Duodenal mucosa (tissue), 2 donors: Measurements from ENCODE around the gene CNTNAP2.

Experiments used
- H3K27ac ChIP-seq: one replicate; pipeline ENCODE4 v1.7.0; 2013; ENCODE audit warnings: low read depth, low read length
- H3K27me3 ChIP-seq, 2 donors: one replicate each; pipeline ENCODE4 v1.7.0; 2013; ENCODE audit warnings: low read length in 2 of 2, control low read depth in 1 of 2; ENCODE audit not compliant: insufficient read depth in 2 of 2, control insufficient read depth in 1 of 2
- H3K36me3 ChIP-seq, 2 donors: one replicate each; pipeline ENCODE4 v1.7.0; 2013; ENCODE audit warnings: low read length in 2 of 2, control low read depth in 1 of 2; ENCODE audit not compliant: insufficient read depth in 2 of 2, control insufficient read depth in 1 of 2
- H3K4me1 ChIP-seq, 2 donors: one replicate each; pipeline ENCODE4 v1.7.0; 2013; ENCODE audit warnings: low read length in 2 of 2, control low read depth in 1 of 2; ENCODE audit not compliant: insufficient read depth in 2 of 2, control insufficient read depth in 1 of 2
- H3K4me3 ChIP-seq, 2 donors: one replicate each; pipeline ENCODE4 v1.7.0; 2013; ENCODE audit warnings: low read length in 2 of 2, low read depth in 1 of 2
- H3K9ac ChIP-seq, 2 donors: one replicate each; pipeline ENCODE4 v1.7.0; 2013; ENCODE audit warnings: low read length in 2 of 2, low read depth in 1 of 2
- H3K9me3 ChIP-seq, 2 donors: one replicate each; pipeline ENCODE4 v1.7.0; 2013; ENCODE audit warnings: low read length in 2 of 2, control low read depth in 1 of 2; ENCODE audit not compliant: control insufficient read depth in 1 of 2

The CNTNAP2 gene

DNA sequence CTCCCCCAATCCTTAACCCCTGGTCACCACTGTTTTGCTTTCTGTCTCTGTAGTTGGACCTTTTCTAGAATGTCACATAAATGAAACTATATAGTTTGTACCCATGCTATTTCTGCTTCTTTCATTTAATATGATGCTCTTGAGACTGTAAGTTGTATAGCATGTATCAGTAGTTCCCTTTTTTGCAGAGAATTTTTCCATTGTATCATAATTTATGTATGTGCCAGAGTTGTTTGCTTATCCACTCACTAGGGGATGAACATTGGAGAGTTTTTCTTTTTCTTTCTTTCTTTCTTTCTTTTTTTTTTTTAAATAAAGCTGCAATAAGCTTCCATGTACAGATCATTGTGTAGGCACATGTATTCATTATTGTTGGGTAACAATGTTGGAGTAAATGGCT is 544.8 kb downstream of the CNTNAP2 start:
- H3K4me3 ChIP-seq: no peak overlapping the region
- H3K36me3 ChIP-seq: no peaks in the 10 kb centered on the region
- no peaks in the 10 kb centered on the region for H3K4me1 ChIP-seq
- no peaks in the 10 kb centered on the region for H3K9me3 ChIP-seq
- no peak overlapping the region for H3K27ac ChIP-seq
- no peak overlapping the region for H3K9ac ChIP-seq
- H3K27me3 ChIP-seq: no peaks in the 10 kb centered on the region

DNA sequence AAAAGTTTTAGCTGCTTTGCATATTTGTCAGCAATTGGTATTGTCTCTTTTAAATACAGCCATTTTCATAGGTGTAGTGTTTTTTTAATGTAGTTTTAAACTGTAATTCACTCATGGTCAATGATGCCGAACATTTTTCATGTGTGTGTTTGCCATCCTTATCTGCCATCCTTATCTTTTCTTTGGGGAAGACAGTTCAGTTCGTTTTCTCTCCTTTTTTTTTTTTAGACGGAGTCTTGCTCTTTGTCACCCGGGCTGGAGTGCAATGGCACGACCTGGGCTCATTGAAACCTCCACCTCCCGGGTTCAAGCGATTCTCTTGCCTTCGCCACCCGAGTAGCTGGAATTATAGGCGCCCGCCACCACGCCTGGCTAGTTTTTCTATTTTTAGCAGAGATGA is 545.3 kb downstream of the CNTNAP2 start:
- Histone ChIP-seq H3K9ac (no peak overlapping the region), H3K4me3 (no peak overlapping the region), H3K27me3 (no peaks in the 10 kb centered on the region), H3K9me3 (no peaks in the 10 kb centered on the region), H3K36me3 (no peaks in the 10 kb centered on the region), H3K4me1 (no peaks in the 10 kb centered on the region), H3K27ac (no peak overlapping the region)

DNA sequence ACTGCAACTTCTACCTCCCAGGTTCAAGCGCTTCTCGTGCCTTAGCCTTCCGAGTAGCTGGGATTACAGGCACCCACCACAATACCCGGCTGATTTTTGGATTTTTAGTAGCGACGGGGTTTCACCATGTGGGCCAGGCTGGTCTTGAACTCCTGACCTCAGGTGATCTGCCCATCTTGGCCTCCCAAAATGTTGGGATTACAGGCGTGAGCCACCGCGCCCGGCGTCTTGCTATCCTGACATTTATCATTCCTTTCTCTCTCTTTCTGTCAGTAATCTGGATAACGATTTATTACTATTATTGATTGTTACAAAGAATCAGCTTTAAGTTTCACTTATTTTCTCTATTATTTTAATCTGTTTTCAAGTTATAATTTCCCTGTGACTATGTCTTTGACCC is 548.4 kb downstream of the CNTNAP2 start:
- Histone ChIP-seq H3K27ac (no peak overlapping the region), H3K36me3 (no peaks in the 10 kb centered on the region), H3K27me3 (no peaks in the 10 kb centered on the region), H3K4me1 (no peaks in the 10 kb centered on the region), H3K4me3 (no peak overlapping the region), H3K9me3 (no peaks in the 10 kb centered on the region), H3K9ac (no peak overlapping the region)

GRCh38 chr7:146670532-146670931 is 553.9 kb downstream of the CNTNAP2 start:
- H3K27ac ChIP-seq: no peak overlapping the region
- H3K4me1 ChIP-seq: no peaks in the 10 kb centered on the region
- H3K9ac ChIP-seq: no peak overlapping the region
- no peak overlapping the region for H3K4me3 ChIP-seq
- no peaks in the 10 kb centered on the region for H3K9me3 ChIP-seq
- no peaks in the 10 kb centered on the region for H3K27me3 ChIP-seq
- no peaks in the 10 kb centered on the region for H3K36me3 ChIP-seq

DNA sequence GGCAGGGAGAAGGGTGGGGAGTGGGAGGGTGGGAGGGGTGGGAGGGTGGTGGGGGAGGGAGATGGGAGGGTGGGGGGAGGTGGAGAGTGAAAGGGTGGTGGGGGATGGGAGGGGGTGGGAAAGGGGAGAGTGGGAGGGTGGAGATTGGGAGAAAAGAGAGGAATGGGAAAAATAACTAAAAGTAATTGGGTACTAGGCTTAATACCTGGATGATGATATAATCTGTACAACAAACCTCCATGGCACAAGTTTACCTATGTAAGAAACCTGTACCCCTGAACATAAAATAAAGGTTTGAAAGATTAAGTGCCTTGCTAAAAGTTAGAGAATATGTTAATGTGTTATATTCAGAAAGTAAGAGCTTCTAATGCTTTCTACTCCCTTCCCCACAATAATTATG is 564.9 kb downstream of the CNTNAP2 start:
- no peaks in the 10 kb centered on the region for H3K27me3 ChIP-seq
- H3K4me1 ChIP-seq: no peaks in the 10 kb centered on the region
- no peak overlapping the region for H3K9ac ChIP-seq
- peaks cover 0 to 2% of the 10 kb centered on the region in 2 donors for H3K9me3 ChIP-seq
- no peaks in the 10 kb centered on the region for H3K36me3 ChIP-seq
- no peak overlapping the region for H3K27ac ChIP-seq
- H3K4me3 ChIP-seq: no peak overlapping the region

- Histone ChIP-seq H3K27ac (no peak overlapping the region), H3K4me1 (no peaks in the 10 kb centered on the region), H3K4me3 (no peak overlapping the region), H3K36me3 (no peaks in the 10 kb centered on the region), H3K9ac (no peak overlapping the region), H3K27me3 (no peaks in the 10 kb centered on the region), H3K9me3 (no peaks in the 10 kb centered on the region)
Observed at GRCh38 chr7:146683439-146683838, 566.8 kb downstream of the CNTNAP2 start.

- H3K4me1 ChIP-seq: no peaks in the 10 kb centered on the region
- H3K4me3 ChIP-seq: no peak overlapping the region
- no peaks in the 10 kb centered on the region for H3K9me3 ChIP-seq
- H3K36me3 ChIP-seq: no peaks in the 10 kb centered on the region
- H3K27me3 ChIP-seq: no peaks in the 10 kb centered on the region
- H3K27ac ChIP-seq: no peak overlapping the region
- H3K9ac ChIP-seq: no peak overlapping the region
Observed at GRCh38 chr7:146690987-146691386, 574.4 kb downstream of the CNTNAP2 start.

DNA sequence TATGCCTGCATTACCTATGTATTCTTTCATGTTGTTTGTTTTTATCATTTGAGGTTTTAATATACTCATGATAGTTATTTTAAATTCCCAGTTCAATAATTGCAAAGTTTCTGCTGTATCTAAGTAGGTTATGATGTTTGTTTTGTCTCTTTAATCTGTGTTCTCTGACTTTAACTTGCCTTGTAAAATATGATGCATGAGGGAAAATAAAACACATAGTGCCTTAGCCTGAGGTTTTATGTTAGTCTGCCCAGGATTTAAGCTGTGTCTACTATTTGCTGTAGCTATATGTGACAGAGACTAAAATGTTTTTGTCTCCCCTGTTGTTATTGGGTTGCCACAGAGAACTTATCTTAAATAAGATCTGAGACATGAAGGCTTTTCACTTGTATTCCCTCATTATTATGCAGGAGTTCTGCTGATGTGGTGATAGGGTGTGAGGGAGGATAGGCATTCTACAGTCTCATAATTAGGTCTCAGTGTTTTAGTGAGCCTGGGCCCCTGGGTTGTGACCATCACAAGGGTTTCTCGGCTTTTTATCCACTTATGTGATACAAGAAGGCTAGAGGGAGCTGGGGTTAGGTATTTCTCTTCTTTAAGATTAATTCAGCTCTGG is 582.5 kb downstream of the CNTNAP2 start:
- Histone ChIP-seq H3K27me3 (no peaks in the 10 kb centered on the region), H3K9me3 (no peaks in the 10 kb centered on the region), H3K27ac (no peak overlapping the region), H3K4me3 (no peak overlapping the region), H3K9ac (no peak overlapping the region), H3K36me3 (no peaks in the 10 kb centered on the region), H3K4me1 (no peaks in the 10 kb centered on the region)

DNA sequence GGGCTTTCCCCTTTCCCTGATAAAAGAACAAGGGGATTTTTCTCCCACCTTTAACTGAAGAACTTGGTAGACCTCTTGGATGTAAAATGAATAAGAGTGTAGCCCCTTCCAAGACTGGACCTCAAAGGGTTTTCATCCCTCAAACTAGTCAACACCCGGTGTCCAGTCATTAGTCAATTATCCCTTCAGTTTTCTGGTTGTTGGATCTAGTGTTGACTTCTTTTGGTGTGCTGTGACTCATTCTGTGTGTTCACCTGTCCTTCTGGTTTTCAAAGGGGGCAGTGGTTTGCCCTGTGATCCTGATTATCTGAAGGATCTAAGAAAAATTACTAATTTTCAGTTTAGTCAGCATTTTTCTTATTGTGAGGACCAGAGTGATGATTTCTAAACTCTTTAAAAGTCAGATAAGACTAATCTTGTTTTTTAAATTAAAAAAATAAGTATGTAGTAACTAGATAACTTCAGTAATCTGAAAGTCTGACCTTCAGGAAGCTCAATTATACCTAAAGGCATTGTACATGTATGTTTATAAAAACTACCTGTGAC is 583.5 kb downstream of the CNTNAP2 start:
- Histone ChIP-seq H3K27ac (no peak overlapping the region), H3K36me3 (no peaks in the 10 kb centered on the region), H3K9me3 (no peaks in the 10 kb centered on the region), H3K27me3 (no peaks in the 10 kb centered on the region), H3K4me1 (no peaks in the 10 kb centered on the region), H3K9ac (no peak overlapping the region), H3K4me3 (no peak overlapping the region)

- Histone ChIP-seq H3K27ac (no peak overlapping the region), H3K9ac (no peak overlapping the region), H3K9me3 (no peaks in the 10 kb centered on the region), H3K4me3 (no peak overlapping the region), H3K4me1 (no peaks in the 10 kb centered on the region), H3K36me3 (no peaks in the 10 kb centered on the region), H3K27me3 (no peaks in the 10 kb centered on the region)
Observed at GRCh38 chr7:146701166-146701565, 584.6 kb downstream of the CNTNAP2 start.

GRCh38 chr7:146702898-146703297 is 586.3 kb downstream of the CNTNAP2 start:
- no peaks in the 10 kb centered on the region for H3K9me3 ChIP-seq

More at GRCh38 chr7:146702898-146703297, 586.3 kb downstream of the CNTNAP2 start:
- Histone ChIP-seq H3K27me3 (no peaks in the 10 kb centered on the region), H3K36me3 (no peaks in the 10 kb centered on the region), H3K27ac (no peak overlapping the region), H3K9ac (no peak overlapping the region), H3K4me3 (no peak overlapping the region), H3K4me1 (no peaks in the 10 kb centered on the region)
